Panc1 (cell line): Measurements from ENCODE around the gene FAM83F. TPM values are rescaled to one million over a fixed set of nuclear protein-coding genes. Genes with fewer than 3 reads are reported as not detected.

Experiments used
- ATAC-seq: fragments of 200-7000 bp; cut with Tn5 transposase; 2 replicates; pipeline ENCODE4 v1.9.1; 2020; ENCODE audit warnings: mild to moderate bottlenecking, moderate library complexity
- BruUV-seq: library from RNA; stranded (reverse); fragments of 400-500 nt; replicated peaks from 2 replicates; lab custom pipeline; 2021; lab: Mats Ljungman, UMichigan
- CTCF ChIA-PET: fragments of 300-600 bp; sonication (Branson Sonifier 250); formaldehyde crosslinking; loops from one replicate; lab custom pipeline; 2022; ENCODE audit warnings: antibody characterized with exemption; lab: Charles Lee
- POLR2A ChIA-PET: fragments of 300-600 bp; sonication (Branson Sonifier 250); formaldehyde crosslinking; loops from one replicate; lab custom pipeline; 2022; ENCODE audit warnings: antibody characterized with exemption; lab: Charles Lee
- DNase-seq: peaks from one replicate; pipeline ENCODE4 v3.0.0-alpha.2; 2010; ENCODE audit warnings: low read depth, low spot score
- H3K27ac ChIP-seq: 2 replicates; pipeline ENCODE4 v1.5.1; 2011; ENCODE audit warnings: mild to moderate bottlenecking, low read length, inconsistent platforms
- H3K27me3 ChIP-seq: fragments of 200-500 bp; sonication (Bioruptor generic); 2 replicates; pipeline ENCODE4 v1.6.0; 2014; ENCODE audit warnings: low read length, inconsistent platforms; ENCODE audit not compliant: control insufficient read depth, insufficient read depth
- H3K36me3 ChIP-seq: fragments of 200-500 bp; sonication (Bioruptor generic); 2 replicates; pipeline ENCODE4 v1.5.1; 2014; ENCODE audit warnings: inconsistent platforms, mild to moderate bottlenecking, low read length, moderate library complexity; ENCODE audit not compliant: control insufficient read depth, insufficient read depth
- H3K4me1 ChIP-seq: 2 replicates; pipeline ENCODE4 v1.5.1; 2011; ENCODE audit warnings: inconsistent platforms, mild to moderate bottlenecking, low read length, moderate library complexity; ENCODE audit not compliant: control insufficient read depth, insufficient read depth
- H3K4me3 ChIP-seq, 2 experiments: 2 replicates each; pipeline ENCODE4 v1.5.1; 2011 to 2012; ENCODE audit warnings: low read depth in 2 of 2, low read length in 2 of 2, mild to moderate bottlenecking in 2 of 2, inconsistent platforms in 1 of 2, moderate library complexity in 1 of 2
- H3K9me3 ChIP-seq: fragments of 200-500 bp; sonication (Bioruptor generic); 2 replicates; pipeline ENCODE4 v1.5.1; 2014; ENCODE audit warnings: low read depth, mild to moderate bottlenecking, inconsistent platforms, low read length, moderate library complexity; ENCODE audit not compliant: control insufficient read depth, insufficient read depth
- CTCF ChIP-seq: fragments of 450-650 bp; IDR thresholded peaks from 2 replicates; pipeline ENCODE4 v1.5.1; 2017; ENCODE audit warnings: mild to moderate bottlenecking
- POLR2AphosphoS5 ChIP-seq: IDR thresholded peaks from 2 replicates; pipeline ENCODE4 v1.6.1; 2012; ENCODE audit warnings: mild to moderate bottlenecking, low read depth, low read length, moderate library complexity
- REST ChIP-seq, 2 experiments: IDR thresholded peaks; 2 replicates each; pipeline ENCODE4 v1.6.1; 2011 to 2012; ENCODE audit warnings: low read depth in 2 of 2, control low read depth in 1 of 2, low read length in 1 of 2, mild to moderate bottlenecking in 1 of 2, moderate library complexity in 1 of 2; ENCODE audit not compliant: insufficient read depth in 1 of 2
- SIN3A ChIP-seq: IDR thresholded peaks from 2 replicates; pipeline ENCODE4 v1.6.1; 2012; ENCODE audit warnings: low read depth, mild to moderate bottlenecking, low read length, moderate library complexity, borderline replicate concordance; ENCODE audit not compliant: insufficient read depth
- TCF7L2 ChIP-seq: IDR thresholded peaks from 2 replicates; pipeline ENCODE4 v1.6.1; 2011; ENCODE audit warnings: mild to moderate bottlenecking, low read depth, low read length, inconsistent platforms
- in situ Hi-C: cut with HindIII; loops from 2 replicates; pipeline ENCODE4 v1.10.0; 2016; ENCODE audit warnings: low sequenced_read_pairs, low pct_unique_long_range_greater_than_20kb
- intact Hi-C: fragments of 100-400 bp; cut with micrococcal nuclease; formaldehyde crosslinking; loops from one replicate; pipeline ENCODE4 v1.10.0; 2022; ENCODE audit not compliant: unreplicated experiment
- total RNA-seq: library from RNA; stranded (reverse); gene quantifications from one replicate; pipeline ENCODE4 v1.2.1, GENCODE V29; 2021; ENCODE audit not compliant: unreplicated experiment

The FAM83F gene
- total RNA-seq, 1 experiment from 2014 or later: 0.05 TPM

GRCh38 chr22:40001800-40002577, 7.2 kb downstream of the FAM83F start:
- H3K27me3 ChIP-seq: no peaks in the 10 kb centered on the region
- in situ Hi-C loops (no loop called here), intact Hi-C loops (no loop called here)
- no peak for DNase-seq
- ATAC-seq: no peak
- no peaks in the 10 kb centered on the region for H3K36me3 ChIP-seq
- no TSS peak for BruUV-seq
- H3K4me1 ChIP-seq: no peaks in the 10 kb centered on the region; the same call in 1 of the 2 replicates
- no peak for TF ChIP-seq TCF7L2
- no peak for TF ChIP-seq SIN3A
- CTCF ChIA-PET: no interaction called here
- H3K4me3 ChIP-seq: no peak overlapping the region
- no peaks in the 10 kb centered on the region for H3K9me3 ChIP-seq
- no peak overlapping the region for H3K27ac ChIP-seq
- POLR2A ChIA-PET: no interaction called here

GRCh38 chr22:40002935-40003715, 8.4 kb downstream of the FAM83F start:
- Histone ChIP-seq H3K27ac (no peak overlapping the region), H3K27me3 (no peaks in the 10 kb centered on the region), H3K36me3 (no peaks in the 10 kb centered on the region), H3K4me1 (no peaks in the 10 kb centered on the region), H3K4me3 (no peak overlapping the region), H3K9me3 (no peaks in the 10 kb centered on the region)
- intact Hi-C loops: no loop called here
- ATAC-seq (no peak), DNase-seq (no peak)
- TF ChIP-seq CTCF: no peak
- TF ChIP-seq REST (IDR thresholded peaks at IDR 0.05; ENCODE audit: insufficient read depth in 1 of 2, low read depth in 2 of 2, low read length in 1 of 2): no peak
- TF ChIP-seq SIN3A: no peak
- TF ChIP-seq TCF7L2: no peak
- no peak for TF ChIP-seq POLR2AphosphoS5
- ChIA-PET POLR2A (no interaction called here), CTCF (no interaction called here)
- no TSS peak for BruUV-seq
- in situ Hi-C loops: no loop called here
